IgD-negative memory B cell (primary cell): ENCODE measurements around the gene ADGRG7. TPM values are rescaled to one million over a fixed set of nuclear protein-coding genes. Genes with fewer than 3 reads are reported as not detected.

Experiments used
- H3K27ac Mint-ChIP-seq, 3 donors: one replicate each; pipeline ENCODE4 v1.8.0; 2020 to 2022; ENCODE audit warnings: mild to moderate bottlenecking in 3 of 3, mixed read lengths in 3 of 3, moderate library complexity in 1 of 3
- H3K27me3 Mint-ChIP-seq: one replicate; pipeline ENCODE4 v1.8.0; 2021; ENCODE audit warnings: mixed read lengths
- H3K36me3 Mint-ChIP-seq: one replicate; pipeline ENCODE4 v1.8.0; 2020; ENCODE audit warnings: mild to moderate bottlenecking, mixed read lengths
- H3K4me1 Mint-ChIP-seq, 3 donors: one replicate each; pipeline ENCODE4 v1.8.0; 2020 to 2022; ENCODE audit warnings: mixed read lengths in 3 of 3, mild to moderate bottlenecking in 1 of 3
- H3K4me3 Mint-ChIP-seq, 4 donors: one replicate each; pipeline ENCODE4 v1.8.0; 2020 to 2022; ENCODE audit warnings: mild to moderate bottlenecking in 4 of 4, mixed read lengths in 4 of 4, moderate library complexity in 3 of 4
- H3K9me3 Mint-ChIP-seq, 3 donors: one replicate each; pipeline ENCODE4 v1.8.0; 2020 to 2021; ENCODE audit warnings: mixed read lengths in 3 of 3, mild to moderate bottlenecking in 1 of 3
- polyA plus RNA-seq: library from polyadenylated mRNA; unstranded; fragments of 300-500 nt; fragmentation: Illumina TruSeq; gene quantifications from one replicate; pipeline ENCODE4 v1.2.3, GENCODE V29; 2021

The ADGRG7 gene
- polyA plus RNA-seq, 1 donor from 2014 or later: not detected

GRCh38 chr3:100695696-100696095 lies 86.3 kb downstream of the ADGRG7 start:
- Mint-ChIP-seq H3K4me3 (no peak overlapping the region), H3K9me3 (peaks cover 0 to 2% (median 0%) of the 10 kb centered on the region in 3 donors), H3K27me3 (peaks cover 22% of the 10 kb centered on the region), H3K36me3 (no peaks in the 10 kb centered on the region), H3K4me1 (no peaks in the 10 kb centered on the region), H3K27ac (no peak overlapping the region)

- Mint-ChIP-seq H3K4me1 (no peaks in the 10 kb centered on the region), H3K9me3 (peaks cover 0 to 2% (median 0%) of the 10 kb centered on the region in 3 donors), H3K4me3 (no peak overlapping the region), H3K36me3 (no peaks in the 10 kb centered on the region), H3K27me3 (peaks cover 24% of the 10 kb centered on the region), H3K27ac (no peak overlapping the region)
Observed at GRCh38 chr3:100696161-100696560, 86.8 kb downstream of the ADGRG7 start.

- Mint-ChIP-seq H3K27me3 (peaks cover 24% of the 10 kb centered on the region), H3K9me3 (peaks cover 0 to 2% (median 2%) of the 10 kb centered on the region in 3 donors), H3K4me1 (no peaks in the 10 kb centered on the region), H3K36me3 (no peaks in the 10 kb centered on the region), H3K27ac (no peak overlapping the region), H3K4me3 (no peak overlapping the region)
Observed at GRCh38 chr3:100697172-100697571, 87.8 kb downstream of the ADGRG7 start.

GRCh38 chr3:100697723-100698285 lies 88.4 kb downstream of the ADGRG7 start:
- H3K9me3 Mint-ChIP-seq: peaks cover 0 to 2% (median 2%) of the 10 kb centered on the region in 3 donors
- H3K27me3 Mint-ChIP-seq: peaks cover 23% of the 10 kb centered on the region
- no peaks in the 10 kb centered on the region for H3K36me3 Mint-ChIP-seq
- no peaks in the 10 kb centered on the region for H3K4me1 Mint-ChIP-seq
- H3K27ac Mint-ChIP-seq: no peak overlapping the region
- H3K4me3 Mint-ChIP-seq: no peak overlapping the region

- H3K4me3 Mint-ChIP-seq: no peak overlapping the region
- no peak overlapping the region for H3K27ac Mint-ChIP-seq
- peaks cover 0 to 2% (median 2%) of the 10 kb centered on the region in 3 donors for H3K9me3 Mint-ChIP-seq
- no peaks in the 10 kb centered on the region for H3K4me1 Mint-ChIP-seq
- no peaks in the 10 kb centered on the region for H3K36me3 Mint-ChIP-seq
- peaks cover 23% of the 10 kb centered on the region for H3K27me3 Mint-ChIP-seq
Observed at GRCh38 chr3:100698736-100699135, 89.3 kb downstream of the ADGRG7 start.

GRCh38 chr3:100700708-100701107 lies 91.3 kb downstream of the ADGRG7 start:
- Mint-ChIP-seq H3K4me1 (no peaks in the 10 kb centered on the region), H3K4me3 (no peak overlapping the region), H3K27me3 (peaks cover 26% of the 10 kb centered on the region), H3K9me3 (peaks cover 0 to 2% (median 2%) of the 10 kb centered on the region in 3 donors), H3K27ac (no peak overlapping the region), H3K36me3 (peaks cover 3% of the 10 kb centered on the region)

GRCh38 chr3:100702082-100702979 lies 92.9 kb downstream of the ADGRG7 start:
- Mint-ChIP-seq H3K4me1 (no peaks in the 10 kb centered on the region), H3K4me3 (no peak overlapping the region), H3K27me3 (peaks cover 26% of the 10 kb centered on the region), H3K27ac (no peak overlapping the region), H3K36me3 (peaks cover 3% of the 10 kb centered on the region), H3K9me3 (peaks cover 0 to 2% (median 2%) of the 10 kb centered on the region in 3 donors)

GRCh38 chr3:100702980-100703345 lies 93.6 kb downstream of the ADGRG7 start:
- peaks cover 0 to 2% (median 2%) of the 10 kb centered on the region in 3 donors for H3K9me3 Mint-ChIP-seq
- no peak overlapping the region for H3K4me3 Mint-ChIP-seq
- H3K27me3 Mint-ChIP-seq: peaks cover 24% of the 10 kb centered on the region
- H3K36me3 Mint-ChIP-seq: peaks cover 3% of the 10 kb centered on the region
- no peaks in the 10 kb centered on the region for H3K4me1 Mint-ChIP-seq
- no peak overlapping the region for H3K27ac Mint-ChIP-seq

GRCh38 chr3:100703865-100704264 lies 94.5 kb downstream of the ADGRG7 start:
- Mint-ChIP-seq H3K4me1 (peaks cover 4 to 5% (median 5%) of the 10 kb centered on the region in 3 donors), H3K36me3 (peaks cover 4% of the 10 kb centered on the region), H3K27ac (no peak overlapping the region), H3K27me3 (peaks cover 18% of the 10 kb centered on the region), H3K9me3 (peaks cover 0 to 2% (median 2%) of the 10 kb centered on the region in 3 donors), H3K4me3 (no peak overlapping the region)

- Mint-ChIP-seq H3K4me3 (peak overlapping the region in 1 of 4 donors; percentile 49), H3K9me3 (peaks cover 0 to 2% (median 0%) of the 10 kb centered on the region in 3 donors), H3K4me1 (peaks cover 16 to 18% (median 17%) of the 10 kb centered on the region in 3 donors), H3K36me3 (peaks cover 6% of the 10 kb centered on the region), H3K27ac (peak overlapping the region in 1 of 3 donors; percentile 21), H3K27me3 (peaks cover 13% of the 10 kb centered on the region)
Observed at GRCh38 chr3:100706365-100706764, 97.0 kb downstream of the ADGRG7 start.

- H3K27me3 Mint-ChIP-seq: peaks cover 6% of the 10 kb centered on the region
- peaks cover 6% of the 10 kb centered on the region for H3K36me3 Mint-ChIP-seq
- peaks cover 24 to 33% (median 32%) of the 10 kb centered on the region in 3 donors for H3K4me1 Mint-ChIP-seq
- H3K4me3 Mint-ChIP-seq: peak overlapping the region; percentile 90 to 97 (median 94)
- H3K27ac Mint-ChIP-seq: peak overlapping the region; percentile 97 to 99 (median 98)
- H3K9me3 Mint-ChIP-seq: no peaks in the 10 kb centered on the region
Observed at GRCh38 chr3:100708644-100708988, 99.2 kb downstream of the ADGRG7 start.

- peaks cover 24 to 33% (median 33%) of the 10 kb centered on the region in 3 donors for H3K4me1 Mint-ChIP-seq
- peaks cover 6% of the 10 kb centered on the region for H3K36me3 Mint-ChIP-seq
- peak within 1 kb of the TSS; percentile 90 to 97 (median 94) for H3K4me3 Mint-ChIP-seq
- no peaks in the 10 kb centered on the region for H3K9me3 Mint-ChIP-seq
- H3K27ac Mint-ChIP-seq: peak within 1 kb of the TSS; percentile 97 to 99 (median 98)
- H3K27me3 Mint-ChIP-seq: peaks cover 6% of the 10 kb centered on the region
Observed at GRCh38 chr3:100708989-100709841, 99.8 kb downstream of the ADGRG7 start, which contains the start of gene TFG. Gene TFG, plus strand, starts transcription at chr3:100709494. Its CDS starts 4,192 bp downstream, at chr3:100713686.

GRCh38 chr3:100709842-100710260 lies 100.5 kb downstream of the ADGRG7 start:
- peaks cover 25 to 35% (median 33%) of the 10 kb centered on the region in 3 donors for H3K4me1 Mint-ChIP-seq
- peak overlapping the region; percentile 81 to 99 (median 95) for H3K27ac Mint-ChIP-seq
- H3K9me3 Mint-ChIP-seq: no peaks in the 10 kb centered on the region
- H3K27me3 Mint-ChIP-seq: peaks cover 6% of the 10 kb centered on the region
- H3K4me3 Mint-ChIP-seq: peak overlapping the region; percentile 90 to 97 (median 92)
- H3K36me3 Mint-ChIP-seq: peaks cover 7% of the 10 kb centered on the region

GRCh38 chr3:100710261-100710968 lies 101.0 kb downstream of the ADGRG7 start:
- H3K4me1 Mint-ChIP-seq: peaks cover 30 to 39% (median 33%) of the 10 kb centered on the region in 3 donors

More at GRCh38 chr3:100710261-100710968, 101.0 kb downstream of the ADGRG7 start:
- Mint-ChIP-seq H3K27me3 (peaks cover 6% of the 10 kb centered on the region), H3K27ac (peak overlapping the region; percentile 81 to 99 (median 95)), H3K4me3 (peak overlapping the region; percentile 82 to 97 (median 92)), H3K9me3 (no peaks in the 10 kb centered on the region), H3K36me3 (peaks cover 10% of the 10 kb centered on the region)
